ENCODE results near the gene ACLY. TPM values are rescaled to one million over a fixed set of nuclear protein-coding genes. Genes with fewer than 3 reads are reported as not detected.

The ACLY gene
- total and polyA plus RNA-seq, 2 donors (not counting 1 experiment from before 2014, with no cell fraction given): 40.2 to 91.5 TPM

DNA sequence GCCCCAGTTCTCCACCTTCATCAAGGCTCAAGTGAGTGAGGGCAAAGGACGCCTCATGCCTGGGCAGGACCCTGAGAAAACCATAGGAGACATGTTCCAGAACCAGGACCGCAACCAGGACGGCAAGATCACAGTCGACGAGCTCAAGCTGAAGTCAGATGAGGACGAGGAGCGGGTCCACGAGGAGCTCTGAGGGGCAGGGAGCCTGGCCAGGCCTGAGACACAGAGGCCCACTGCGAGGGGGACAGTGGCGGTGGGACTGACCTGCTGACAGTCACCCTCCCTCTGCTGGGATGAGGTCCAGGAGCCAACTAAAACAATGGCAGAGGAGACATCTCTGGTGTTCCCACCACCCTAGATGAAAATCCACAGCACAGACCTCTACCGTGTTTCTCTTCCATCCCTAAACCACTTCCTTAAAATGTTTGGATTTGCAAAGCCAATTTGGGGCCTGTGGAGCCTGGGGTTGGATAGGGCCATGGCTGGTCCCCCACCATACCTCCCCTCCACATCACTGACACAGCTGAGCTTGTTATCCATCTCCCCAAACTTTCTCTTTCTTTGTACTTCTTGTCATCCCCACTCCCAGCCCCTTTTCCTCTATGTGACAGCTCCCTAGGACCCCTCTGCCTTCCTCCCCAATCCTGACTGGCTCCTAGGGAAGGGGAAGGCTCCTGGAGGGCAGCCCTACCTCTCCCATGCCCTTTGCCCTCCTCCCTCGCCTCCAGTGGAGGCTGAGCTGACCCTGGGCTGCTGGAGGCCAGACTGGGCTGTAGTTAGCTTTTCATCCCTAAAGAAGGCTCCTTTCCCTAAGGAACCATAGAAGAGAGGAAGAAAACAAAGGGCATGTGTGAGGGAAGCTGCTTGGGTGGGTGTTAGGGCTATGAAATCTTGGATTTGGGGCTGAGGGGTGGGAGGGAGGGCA is 96.3 kb downstream of the ACLY start:
- H3K4me1 ChIP-seq (ENCODE audit: control insufficient read depth in 2 of 2, insufficient read depth in 2 of 2, low read length in 2 of 2): no peaks in the 10 kb centered on the region
- Mint-ChIP-seq H3K4me1 (no peaks in the 10 kb centered on the region), H3K27me3 (no peaks in the 10 kb centered on the region), H3K27ac (no peak overlapping the region), H3K4me3 (no peak overlapping the region), H3K9me3 (ENCODE audit: insufficient read depth) (no peaks in the 10 kb centered on the region)
- WGBS (ENCODE audit: insufficient coverage): 86% methylated on average over 11 of the region's 12 CpGs
- H2AFZ ChIP-seq (ENCODE audit: insufficient read depth, low read depth, low read length, poor library complexity, severe bottlenecking): no peak overlapping the region
- no peaks in the 10 kb centered on the region for H3K9me3 ChIP-seq (ENCODE audit: control extremely low read depth in 1 of 3, control insufficient read depth in 2 of 3, insufficient read depth in 1 of 3, low read length in 2 of 3)
- ChIA-PET CTCF (no interaction called here), POLR2A (no interaction called here)
- no peaks in the 10 kb centered on the region for H4K20me1 ChIP-seq (ENCODE audit: control insufficient read depth, insufficient read depth, low read length, poor library complexity, severe bottlenecking)
- H3K4me2 ChIP-seq (replicated peaks; ENCODE audit: low read depth, low read length, poor library complexity, severe bottlenecking): no peak overlapping the region
- no peaks in the 10 kb centered on the region for H3K27me3 ChIP-seq (replicated peaks in 1 of 4; ENCODE audit: control extremely low read depth in 1 of 4, control insufficient read depth in 3 of 4, insufficient read depth in 4 of 4, low read length in 3 of 4)
- intact Hi-C loops (cut with micrococcal nuclease): no loop called here
- peaks cover 0 to 15% of the 10 kb centered on the region in 2 experiments for H3K36me3 ChIP-seq (replicated peaks in 1 of 2; ENCODE audit: control extremely low read depth in 1 of 2, control insufficient read depth in 1 of 2, extremely low read depth in 1 of 2, insufficient read depth in 2 of 2, low read length in 1 of 2)
- no peak overlapping the region for H3K27ac ChIP-seq (ENCODE audit: low read length in 2 of 2)
- H3K4me3 ChIP-seq (ENCODE audit: control extremely low read depth in 1 of 5, extremely low read depth in 1 of 5, insufficient read depth in 1 of 5, low read depth in 2 of 5, low read length in 4 of 5): no peak overlapping the region
- no peaks in the 10 kb centered on the region for H3K79me2 ChIP-seq (ENCODE audit: control insufficient read depth, insufficient read depth, low read length)
- TF ChIP-seq, protein P1, sequence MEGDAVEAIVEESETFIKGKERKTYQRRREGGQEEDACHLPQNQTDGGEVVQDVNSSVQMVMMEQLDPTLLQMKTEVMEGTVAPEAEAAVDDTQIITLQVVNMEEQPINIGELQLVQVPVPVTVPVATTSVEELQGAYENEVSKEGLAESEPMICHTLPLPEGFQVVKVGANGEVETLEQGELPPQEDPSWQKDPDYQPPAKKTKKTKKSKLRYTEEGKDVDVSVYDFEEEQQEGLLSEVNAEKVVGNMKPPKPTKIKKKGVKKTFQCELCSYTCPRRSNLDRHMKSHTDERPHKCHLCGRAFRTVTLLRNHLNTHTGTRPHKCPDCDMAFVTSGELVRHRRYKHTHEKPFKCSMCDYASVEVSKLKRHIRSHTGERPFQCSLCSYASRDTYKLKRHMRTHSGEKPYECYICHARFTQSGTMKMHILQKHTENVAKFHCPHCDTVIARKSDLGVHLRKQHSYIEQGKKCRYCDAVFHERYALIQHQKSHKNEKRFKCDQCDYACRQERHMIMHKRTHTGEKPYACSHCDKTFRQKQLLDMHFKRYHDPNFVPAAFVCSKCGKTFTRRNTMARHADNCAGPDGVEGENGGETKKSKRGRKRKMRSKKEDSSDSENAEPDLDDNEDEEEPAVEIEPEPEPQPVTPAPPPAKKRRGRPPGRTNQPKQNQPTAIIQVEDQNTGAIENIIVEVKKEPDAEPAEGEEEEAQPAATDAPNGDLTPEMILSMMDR (IDR thresholded peaks at IDR 0.05): no peak
- TF ChIP-seq EZH2 (IDR thresholded peaks at IDR 0.05; ENCODE audit: borderline replicate concordance, insufficient read depth, low read depth, low read length, poor library complexity, severe bottlenecking): no peak
- no peak for ATAC-seq (ENCODE audit: low read depth)
- no peak overlapping the region for H3K9ac ChIP-seq (ENCODE audit: low read length)
- DNase-seq: no peak

DNA sequence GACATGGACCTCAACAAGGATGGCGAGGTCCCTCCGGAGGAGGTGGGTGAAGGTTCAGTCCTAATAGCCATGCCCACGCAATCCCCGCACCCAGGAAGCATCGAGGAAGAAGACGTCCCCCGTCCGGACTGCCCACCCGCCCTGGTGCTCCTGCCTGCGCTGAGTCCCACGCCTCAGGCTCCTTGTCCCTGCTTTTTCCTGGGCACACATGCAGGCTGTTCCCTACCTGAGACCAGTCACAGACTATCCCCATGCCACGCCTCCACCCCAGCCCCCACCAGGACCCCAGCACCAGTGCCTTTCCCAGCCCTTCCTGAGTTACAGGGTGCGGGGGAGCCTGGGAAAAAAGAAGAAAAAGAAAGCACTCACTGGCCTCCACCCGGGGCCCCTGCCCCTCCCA is 97.0 kb downstream of the ACLY start:
- Histone ChIP-seq H3K36me3 (replicated peaks in 1 of 2; ENCODE audit: control extremely low read depth in 1 of 2, control insufficient read depth in 1 of 2, extremely low read depth in 1 of 2, insufficient read depth in 2 of 2, low read length in 1 of 2) (peaks cover 0 to 13% of the 10 kb centered on the region in 2 experiments), H3K4me3 (ENCODE audit: control extremely low read depth in 1 of 5, extremely low read depth in 1 of 5, insufficient read depth in 1 of 5, low read depth in 2 of 5, low read length in 4 of 5) (no peak overlapping the region), H3K9ac (ENCODE audit: low read length) (no peak overlapping the region), H3K4me1 (ENCODE audit: control insufficient read depth in 2 of 2, insufficient read depth in 2 of 2, low read length in 2 of 2) (no peaks in the 10 kb centered on the region), H4K20me1 (ENCODE audit: control insufficient read depth, insufficient read depth, low read length, poor library complexity, severe bottlenecking) (no peaks in the 10 kb centered on the region), H3K27me3 (replicated peaks in 1 of 4; ENCODE audit: control extremely low read depth in 1 of 4, control insufficient read depth in 3 of 4, insufficient read depth in 4 of 4, low read length in 3 of 4) (no peaks in the 10 kb centered on the region), H3K27ac (ENCODE audit: low read length in 2 of 2) (no peak overlapping the region), H3K4me2 (replicated peaks; ENCODE audit: low read depth, low read length, poor library complexity, severe bottlenecking) (no peak overlapping the region), H3K79me2 (ENCODE audit: control insufficient read depth, insufficient read depth, low read length) (no peaks in the 10 kb centered on the region), H3K9me3 (ENCODE audit: control extremely low read depth in 1 of 3, control insufficient read depth in 2 of 3, insufficient read depth in 1 of 3, low read length in 2 of 3) (no peaks in the 10 kb centered on the region), H2AFZ (ENCODE audit: insufficient read depth, low read depth, low read length, poor library complexity, severe bottlenecking) (no peak overlapping the region)
- no peaks in the 10 kb centered on the region for H3K27me3 Mint-ChIP-seq
- no peaks in the 10 kb centered on the region for H3K9me3 Mint-ChIP-seq (ENCODE audit: insufficient read depth)
- WGBS (ENCODE audit: insufficient coverage): 84% methylated on average over 8 of the region's 14 CpGs
- DNase-seq (no peak), ATAC-seq (ENCODE audit: low read depth) (no peak)
- POLR2A ChIA-PET: no interaction called here
- H3K4me1 Mint-ChIP-seq: no peaks in the 10 kb centered on the region
- CTCF ChIA-PET: no interaction called here
- no peak overlapping the region for H3K27ac Mint-ChIP-seq
- no peak overlapping the region for H3K4me3 Mint-ChIP-seq
- TF ChIP-seq, protein P1 (IDR thresholded peaks at IDR 0.05): no peak
- TF ChIP-seq EZH2 (IDR thresholded peaks at IDR 0.05; ENCODE audit: borderline replicate concordance, insufficient read depth, low read depth, low read length, poor library complexity, severe bottlenecking): no peak
- intact Hi-C loops (cut with micrococcal nuclease): no loop called here
